Cerebellar cortex (tissue), 1 donor: ENCODE data around the gene ZC3H14.
"Not testable (repeated sequence)": the region's sequence is repeated elsewhere in the genome, so short reads cannot be mapped to it uniquely, and the experiment has no call there.

Experiments used
- DNase-seq: peaks from one replicate; pipeline ENCODE4 v3.0.0-alpha.2; 2015; ENCODE audit warnings: low spot score

ZC3H14 gene, protein sequence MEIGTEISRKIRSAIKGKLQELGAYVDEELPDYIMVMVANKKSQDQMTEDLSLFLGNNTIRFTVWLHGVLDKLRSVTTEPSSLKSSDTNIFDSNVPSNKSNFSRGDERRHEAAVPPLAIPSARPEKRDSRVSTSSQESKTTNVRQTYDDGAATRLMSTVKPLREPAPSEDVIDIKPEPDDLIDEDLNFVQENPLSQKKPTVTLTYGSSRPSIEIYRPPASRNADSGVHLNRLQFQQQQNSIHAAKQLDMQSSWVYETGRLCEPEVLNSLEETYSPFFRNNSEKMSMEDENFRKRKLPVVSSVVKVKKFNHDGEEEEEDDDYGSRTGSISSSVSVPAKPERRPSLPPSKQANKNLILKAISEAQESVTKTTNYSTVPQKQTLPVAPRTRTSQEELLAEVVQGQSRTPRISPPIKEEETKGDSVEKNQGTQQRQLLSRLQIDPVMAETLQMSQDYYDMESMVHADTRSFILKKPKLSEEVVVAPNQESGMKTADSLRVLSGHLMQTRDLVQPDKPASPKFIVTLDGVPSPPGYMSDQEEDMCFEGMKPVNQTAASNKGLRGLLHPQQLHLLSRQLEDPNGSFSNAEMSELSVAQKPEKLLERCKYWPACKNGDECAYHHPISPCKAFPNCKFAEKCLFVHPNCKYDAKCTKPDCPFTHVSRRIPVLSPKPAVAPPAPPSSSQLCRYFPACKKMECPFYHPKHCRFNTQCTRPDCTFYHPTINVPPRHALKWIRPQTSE

DNA sequence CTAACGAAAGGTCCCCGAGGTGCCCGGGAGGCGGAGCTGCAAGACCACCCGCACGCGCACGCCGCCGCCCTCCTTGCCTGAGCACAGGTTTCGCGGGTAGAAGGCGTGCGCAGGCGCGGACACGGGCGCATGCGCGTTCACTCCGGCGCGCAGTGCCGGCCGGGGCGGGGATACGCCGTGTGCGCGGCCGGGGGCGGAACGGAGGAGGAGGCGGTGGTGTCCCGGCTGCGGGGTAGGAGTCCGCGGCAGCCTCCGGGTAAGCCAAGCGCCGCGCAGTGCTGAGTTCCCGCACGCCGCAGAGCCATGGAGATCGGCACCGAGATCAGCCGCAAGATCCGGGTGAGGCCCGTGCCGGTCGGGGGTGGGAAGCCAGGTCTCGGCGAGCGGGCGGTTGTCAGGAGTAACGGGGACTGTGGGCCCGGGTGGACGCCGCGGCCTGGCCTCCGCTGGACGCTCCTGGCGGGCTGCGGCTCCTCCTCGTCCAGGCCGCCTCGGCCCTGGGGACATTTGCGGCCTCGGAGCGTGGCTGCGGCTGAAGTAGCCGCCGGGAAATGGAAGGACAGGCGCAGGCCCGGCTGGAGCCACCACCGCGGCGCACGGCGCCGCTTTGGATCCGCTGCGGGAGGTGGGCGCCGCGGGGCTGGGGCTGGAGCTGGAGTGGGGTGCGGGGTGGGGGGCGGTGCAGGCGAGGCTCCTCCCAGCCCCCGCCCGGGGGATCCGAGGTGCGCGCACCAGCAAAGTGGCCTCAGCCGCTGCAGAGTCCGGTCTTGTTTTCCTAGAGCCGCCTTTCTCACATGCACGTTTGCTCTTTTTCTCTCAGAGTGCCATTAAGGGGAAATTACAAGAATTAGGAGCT lies at the start of gene ZC3H14:
TSS of gene ZC3H14 (plus strand) at position 207 of the 856 bp plus-strand sequence. CDS start at position 304, 97 bp downstream.
- DNase-seq, result peak; percentile 84

DNA sequence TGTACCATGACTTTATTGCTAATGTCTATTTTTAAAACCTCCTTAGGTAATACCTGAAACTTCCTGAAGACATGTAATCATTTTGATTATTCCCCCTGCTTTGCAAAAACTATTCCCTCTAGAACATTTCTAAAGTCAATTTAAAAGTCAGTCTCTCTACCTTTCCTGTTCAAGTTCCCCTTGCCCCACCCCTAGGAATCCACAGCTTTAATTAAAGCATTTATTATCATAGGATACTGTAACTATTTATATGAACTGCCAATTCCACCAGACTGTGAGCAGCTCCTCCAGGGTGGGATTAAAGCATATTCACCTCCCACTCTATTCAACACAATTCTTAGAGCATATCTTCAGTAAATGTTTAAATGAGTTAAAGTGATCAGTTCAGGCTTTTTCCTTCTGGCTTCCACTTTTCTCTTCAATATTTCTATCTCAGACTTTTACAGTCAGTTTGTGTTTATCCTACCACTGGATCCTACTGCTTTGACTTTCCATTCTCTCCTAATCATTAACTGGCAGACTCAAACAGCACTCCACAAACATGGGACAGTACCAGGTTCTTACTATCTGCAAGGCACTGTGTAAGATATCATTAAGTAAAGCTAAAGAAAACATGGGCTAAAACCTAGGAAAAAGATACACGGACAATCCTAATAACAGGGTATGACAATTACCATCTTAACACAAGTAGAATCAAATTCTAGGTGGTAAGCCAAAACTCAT lies 47.2 kb upstream of the ZC3H14 start:
- DNase-seq, result no peak

DNA sequence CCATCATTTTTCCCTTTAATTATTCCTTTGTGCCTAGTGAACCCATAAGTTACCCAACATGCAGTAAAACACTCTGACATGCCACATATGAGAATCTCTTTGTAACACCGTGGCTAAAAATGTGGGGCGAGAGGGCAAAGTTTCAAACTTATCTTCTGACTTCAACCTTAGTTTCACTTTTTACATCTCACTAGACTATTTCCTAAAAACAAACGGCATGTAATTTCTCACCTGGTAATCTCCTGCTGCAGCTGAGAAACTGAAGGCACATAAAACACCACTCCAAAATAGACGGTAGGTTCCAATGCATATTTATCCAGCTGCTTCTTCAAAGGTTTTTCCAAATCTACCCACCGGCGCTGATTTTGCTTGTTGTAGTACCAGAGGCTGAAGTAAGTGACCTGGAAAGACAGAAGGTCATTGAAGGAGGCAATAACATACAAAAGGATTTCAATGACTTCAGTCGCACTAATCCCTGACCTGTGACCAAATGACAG lies 45.9 kb upstream of the ZC3H14 start:
- DNase-seq, result no peak

DNA sequence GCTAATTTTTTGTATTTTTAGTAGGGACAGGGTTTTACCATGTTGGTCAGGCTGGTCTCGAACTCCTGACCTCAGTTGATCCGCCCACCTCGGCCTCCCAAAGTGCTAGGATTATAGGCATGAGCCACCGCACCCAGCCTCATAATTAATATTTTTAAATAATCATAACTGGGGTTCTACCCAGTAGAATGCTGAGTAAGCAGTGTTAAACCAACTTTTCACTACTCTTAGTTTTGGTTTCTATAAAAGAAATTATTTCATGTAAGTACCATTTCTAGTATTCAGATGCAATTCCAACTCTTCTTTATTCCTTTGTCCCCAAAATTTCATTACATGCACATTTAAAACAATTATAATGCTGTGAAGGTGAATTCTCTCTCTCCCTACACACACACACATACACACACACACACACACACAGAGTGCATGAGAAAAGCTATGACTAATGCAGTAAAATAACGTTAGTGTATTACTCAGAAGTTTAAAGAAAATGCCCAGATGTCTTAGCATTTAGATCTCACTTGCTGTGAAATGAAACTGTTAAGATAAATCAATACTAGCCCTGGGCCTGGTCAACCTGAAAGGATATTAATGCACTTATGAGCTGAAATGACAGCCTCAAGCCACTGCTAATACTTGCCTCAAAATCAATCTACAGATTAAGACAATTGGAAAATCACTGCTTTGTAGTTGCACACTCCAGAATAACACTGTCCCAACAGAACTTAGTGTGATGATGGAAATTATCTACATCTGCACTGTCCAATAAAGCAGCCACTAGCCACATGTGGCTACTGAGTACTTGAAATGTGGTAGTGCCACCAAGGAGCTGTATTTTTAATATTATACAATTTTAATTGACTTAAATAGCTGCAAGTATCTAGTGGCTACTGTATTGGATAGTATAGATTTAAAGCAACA lies 44.0 kb upstream of the ZC3H14 start:
- DNase-seq, result no peak

DNA sequence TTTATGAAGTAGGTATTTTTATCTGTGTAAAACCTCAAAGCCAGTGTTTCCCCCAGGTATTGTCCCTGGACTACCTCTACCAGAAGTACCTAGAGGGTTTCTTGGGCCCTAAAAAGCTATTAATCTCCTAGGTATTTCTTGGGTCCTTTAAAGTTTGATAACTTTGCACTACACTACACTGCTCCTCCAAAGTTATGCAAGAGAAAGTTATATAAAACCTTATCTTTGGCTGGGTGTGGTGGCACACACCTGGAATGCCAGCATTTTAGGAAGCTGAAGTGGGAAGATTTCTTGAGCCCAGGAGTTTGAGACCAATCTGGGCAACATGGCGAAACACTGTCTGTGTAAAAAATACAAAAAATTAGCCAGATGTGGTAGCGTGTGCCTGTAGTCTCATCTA lies 42.9 kb upstream of the ZC3H14 start:
- no peak for DNase-seq

DNA sequence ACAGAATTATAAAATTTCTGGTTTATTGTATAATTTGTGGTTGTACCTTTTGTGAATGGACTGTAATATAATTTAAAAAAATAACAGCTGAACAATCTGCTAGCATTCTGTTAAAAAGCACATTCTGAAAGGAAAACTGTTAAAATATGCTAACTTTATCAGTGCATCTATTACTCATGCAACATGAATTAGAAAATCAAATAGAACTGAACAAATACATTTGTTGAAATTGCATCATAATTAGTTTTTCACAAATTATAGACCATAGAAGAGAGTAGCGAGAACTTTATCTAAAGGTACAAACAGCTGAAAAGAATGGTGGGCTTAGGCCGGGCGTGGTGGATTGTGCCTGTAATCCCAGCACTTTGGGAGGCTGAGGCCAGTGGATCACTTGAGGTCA lies 41.0 kb upstream of the ZC3H14 start:
- no peak for DNase-seq

DNA sequence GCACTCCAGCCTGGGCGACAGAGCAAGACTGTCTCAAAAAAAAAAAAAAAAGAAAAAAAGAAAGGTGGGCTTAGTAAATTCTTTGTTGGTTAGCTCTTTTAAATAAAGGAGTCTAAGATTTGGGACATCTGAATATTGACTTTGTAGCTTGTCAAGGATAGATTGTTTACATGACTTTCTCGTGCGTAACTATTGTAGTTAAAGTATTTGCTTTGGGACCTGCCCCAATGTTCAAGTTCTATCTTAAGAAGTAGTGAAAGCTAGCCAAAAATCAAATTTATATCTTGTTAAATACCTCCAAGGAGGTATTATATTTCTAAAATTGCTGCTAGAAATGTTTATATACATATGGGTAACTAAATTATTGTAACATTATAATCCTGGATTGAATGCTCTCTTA lies 40.4 kb upstream of the ZC3H14 start:
- no peak for DNase-seq

DNA sequence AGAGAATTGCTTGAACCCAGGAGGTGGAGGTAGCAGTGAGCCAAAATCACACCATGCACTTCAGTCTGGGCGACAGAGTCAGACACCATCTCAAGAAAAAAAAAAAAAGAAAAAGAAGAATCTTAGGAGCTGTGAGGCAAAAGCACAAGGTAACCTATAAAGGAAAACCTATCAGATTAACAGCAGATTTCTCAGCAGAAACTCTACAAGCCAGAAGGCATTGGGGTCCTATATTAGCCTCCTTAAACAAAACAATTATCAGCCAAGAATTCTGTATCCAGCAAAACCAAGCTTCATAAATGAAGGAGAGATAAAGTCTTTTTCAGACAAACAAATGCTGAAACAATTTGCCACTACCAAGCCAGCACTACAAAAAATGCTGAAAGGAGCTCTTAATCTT lies 32.9 kb upstream of the ZC3H14 start:
- not testable (repeated sequence) for DNase-seq

DNA sequence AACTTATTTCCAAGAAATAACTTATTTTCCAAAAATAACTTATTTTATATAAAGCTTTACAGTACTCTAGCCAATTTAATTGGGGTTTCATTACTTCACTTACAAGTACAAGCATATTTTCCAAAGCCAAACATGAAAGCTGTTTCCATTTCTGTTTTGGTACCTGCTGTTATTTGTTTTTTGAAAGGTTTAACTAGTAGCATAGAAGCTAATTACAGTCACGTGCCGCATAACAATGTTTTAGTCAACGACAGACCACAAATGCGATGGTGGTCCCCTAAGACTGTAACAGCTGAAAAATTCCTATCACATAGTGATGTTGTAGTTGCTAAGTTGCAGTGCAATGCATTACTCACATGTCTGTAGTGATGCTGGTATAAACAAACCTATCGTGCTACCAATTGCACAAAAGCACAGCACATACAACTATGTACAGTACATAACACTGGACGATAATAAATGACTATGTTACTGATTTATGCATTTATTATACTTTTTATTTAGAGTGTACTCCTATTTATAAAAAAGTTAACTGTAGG lies 29.7 kb upstream of the ZC3H14 start:
- DNase-seq, result no peak

DNA sequence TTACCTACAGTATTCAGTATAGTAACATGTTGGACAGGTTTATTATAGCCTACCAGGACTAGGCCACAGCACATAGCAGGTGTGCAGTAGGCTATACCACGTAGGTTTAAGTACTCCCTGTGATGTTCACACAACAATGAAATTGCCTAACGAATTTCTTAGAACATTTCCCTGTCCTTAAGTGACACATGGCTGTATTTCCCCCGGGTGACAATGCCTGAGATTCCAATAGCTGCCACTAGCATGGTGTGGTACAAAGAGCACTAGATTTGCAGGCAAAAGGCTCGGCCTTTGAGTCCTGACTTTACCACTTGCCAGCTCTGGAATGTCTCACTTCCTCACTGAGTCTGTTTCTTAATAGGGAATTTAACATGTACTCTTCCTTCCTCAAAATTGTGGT lies 27.7 kb upstream of the ZC3H14 start:
- DNase-seq, result peak; percentile 3

DNA sequence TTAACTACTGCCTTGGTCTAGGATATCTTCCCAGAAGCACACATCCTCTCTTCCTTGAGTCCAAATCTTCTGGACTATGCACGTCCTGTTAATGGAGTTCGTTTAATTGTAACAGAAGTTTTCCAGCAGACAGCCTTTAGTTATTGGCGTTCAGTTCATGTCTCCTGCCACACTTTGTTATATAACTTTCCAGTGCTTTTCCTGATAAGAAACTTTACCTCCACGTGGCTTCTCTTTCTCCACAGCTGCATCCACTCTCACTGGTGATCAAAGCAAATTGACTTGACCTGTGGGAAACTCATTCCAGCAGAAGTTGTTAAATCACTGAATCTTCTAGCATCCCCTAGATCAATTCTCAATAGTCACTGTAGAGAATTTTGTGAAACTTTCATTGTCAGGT lies 27.0 kb upstream of the ZC3H14 start:
- DNase-seq, result no peak

DNA sequence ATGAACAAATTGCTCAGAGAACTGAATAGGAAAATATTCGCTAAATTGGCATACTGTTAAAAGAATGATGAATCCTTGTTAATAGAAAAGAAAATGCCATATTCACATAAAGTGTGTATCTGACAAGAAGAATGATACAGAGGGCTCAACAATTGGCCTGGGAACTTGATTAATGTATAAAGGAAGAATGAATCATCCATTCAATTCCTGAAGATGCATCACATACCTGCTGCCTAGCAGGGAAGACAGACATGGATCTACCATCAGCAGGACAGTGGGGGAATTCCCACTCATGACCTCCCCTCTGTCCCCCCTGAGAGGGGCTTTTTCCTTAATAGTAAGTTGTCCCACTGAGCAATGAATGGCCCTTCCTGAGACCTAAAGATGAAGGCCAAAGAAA lies 21.5 kb upstream of the ZC3H14 start:
- no peak for DNase-seq

DNA sequence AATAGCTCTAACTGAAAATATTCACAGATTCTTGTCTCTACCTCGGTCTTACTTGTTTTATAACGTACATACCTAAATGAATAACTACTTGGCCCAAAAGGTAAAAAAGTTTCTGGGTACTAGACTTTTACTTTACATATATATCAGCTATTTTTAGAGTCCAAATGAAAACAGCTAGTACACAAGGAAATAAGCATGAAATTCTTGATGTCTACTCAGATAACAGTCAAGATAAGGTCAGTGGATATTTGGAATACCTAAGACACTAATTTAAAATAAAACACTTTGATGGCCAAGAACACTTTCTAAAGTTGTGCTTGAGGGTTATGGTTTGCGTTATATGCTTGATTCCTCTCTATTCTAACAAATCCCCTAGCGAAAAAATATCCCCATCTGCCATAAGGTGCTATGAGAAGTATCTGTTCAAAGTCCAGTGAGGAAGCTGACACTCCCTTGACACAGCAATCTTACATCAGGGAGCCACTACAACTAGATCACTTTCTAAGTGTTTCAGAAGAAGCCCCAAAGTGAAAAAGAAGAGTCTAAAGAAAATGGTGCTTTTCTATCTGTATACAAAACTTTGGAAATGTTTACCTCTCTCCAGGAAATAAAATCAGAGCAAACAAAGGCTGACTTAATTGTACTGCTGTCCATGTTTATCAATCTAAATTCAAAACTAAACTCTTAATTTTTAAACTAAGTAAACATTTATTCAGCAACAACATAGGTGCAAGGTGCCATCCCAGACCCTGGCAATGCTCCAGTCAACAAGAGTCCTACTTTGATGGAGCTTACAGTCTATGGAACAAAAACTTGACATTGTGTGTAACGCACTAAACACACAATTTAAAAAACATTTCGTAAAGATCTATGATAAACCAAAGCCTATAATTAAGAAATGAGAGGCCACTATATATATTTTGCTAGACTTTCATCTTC lies 19.7 kb upstream of the ZC3H14 start:
- DNase-seq, result no peak

DNA sequence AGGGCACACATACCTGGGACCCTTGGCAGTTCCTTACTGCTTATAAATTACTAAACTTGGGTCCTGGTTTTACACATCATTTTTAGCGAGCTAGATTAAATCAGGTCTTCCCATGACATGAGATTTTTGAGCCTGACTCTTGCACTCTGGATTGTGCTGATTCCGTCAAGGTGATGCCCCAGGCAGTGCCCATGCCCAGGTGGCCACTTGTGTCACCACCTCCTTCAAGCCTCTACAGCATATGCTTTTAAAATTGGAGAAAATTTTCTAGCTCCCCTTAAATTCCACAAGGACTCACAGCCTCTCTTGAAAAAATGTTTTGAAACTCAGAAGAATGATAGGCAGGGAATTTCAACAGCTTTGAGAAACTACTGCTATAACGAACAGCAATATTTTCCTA lies 17.6 kb upstream of the ZC3H14 start:
- no peak for DNase-seq

DNA sequence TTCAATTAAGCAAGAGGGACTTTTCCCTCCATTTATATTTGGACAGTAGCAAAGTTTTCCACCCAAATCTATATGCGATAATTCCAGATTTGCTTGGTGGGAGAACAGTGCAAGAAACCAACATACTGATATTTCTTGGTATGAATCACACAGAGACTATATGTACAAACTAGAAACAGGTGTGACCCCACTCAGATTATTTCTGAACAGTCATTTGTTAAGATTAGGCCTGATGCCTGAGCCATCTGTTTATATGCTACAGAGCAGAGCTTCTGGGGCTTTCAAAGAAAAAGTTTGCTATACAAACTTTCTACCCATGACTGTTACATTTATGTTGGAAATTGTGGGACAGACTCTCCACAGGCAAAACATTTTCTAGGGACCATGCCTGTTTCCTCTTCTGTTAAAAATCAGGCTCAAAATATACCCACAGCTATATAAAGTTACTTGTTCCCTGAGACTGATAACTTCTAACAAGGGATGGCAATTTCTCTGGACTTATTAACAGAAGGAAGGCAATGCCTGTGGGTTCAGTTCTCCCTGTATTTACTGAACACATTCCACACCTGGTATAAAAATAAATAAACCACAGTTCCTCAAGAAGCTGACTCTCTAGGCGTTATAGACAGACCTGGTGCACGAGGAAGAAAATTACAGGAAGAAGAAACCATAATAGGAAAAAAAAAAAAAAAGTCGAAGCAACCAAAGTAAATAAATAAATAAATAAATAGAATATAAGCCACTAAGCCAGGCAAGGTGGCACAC lies 16.0 kb upstream of the ZC3H14 start:
- no peak for DNase-seq

DNA sequence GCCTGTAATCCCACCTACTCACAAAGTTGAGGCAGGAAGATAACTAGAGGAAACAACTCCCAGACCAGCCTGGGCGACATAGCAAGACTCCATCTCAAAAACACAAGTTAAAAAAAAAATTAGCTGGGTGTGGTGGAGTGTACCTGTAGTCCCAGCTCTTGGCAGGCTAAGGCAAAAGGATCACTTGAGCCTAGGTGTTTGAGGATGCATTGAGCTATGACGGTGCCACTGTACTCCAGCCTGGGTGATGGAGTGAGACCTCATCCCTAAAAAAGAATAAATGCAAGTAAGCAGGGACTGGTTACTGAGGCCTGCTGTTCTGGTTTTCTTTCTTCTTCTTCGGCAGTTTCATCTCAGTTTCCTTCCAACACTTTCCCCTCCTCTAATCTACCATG lies 15.5 kb upstream of the ZC3H14 start:
- no peak for DNase-seq

DNA sequence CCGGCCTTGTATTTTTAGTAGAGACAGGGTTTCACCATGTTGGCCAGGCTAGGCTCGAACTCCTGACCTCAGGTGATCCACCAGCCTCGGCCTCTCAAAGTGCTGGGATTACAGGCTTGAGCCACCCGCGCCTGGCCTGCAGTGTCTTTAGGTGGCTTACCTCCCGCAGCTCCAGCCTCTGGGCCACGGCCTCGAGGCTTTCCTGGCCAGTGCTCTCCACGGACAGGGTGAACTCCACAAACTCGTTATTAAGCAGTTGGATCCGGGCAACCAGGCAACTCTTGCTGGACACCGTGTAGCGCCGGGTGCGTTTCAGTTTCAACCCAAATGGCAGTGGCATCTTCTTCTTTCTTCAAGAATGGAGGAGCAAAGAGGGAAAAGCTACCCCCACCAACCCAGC lies 12.8 kb upstream of the ZC3H14 start:
- no peak for DNase-seq

DNA sequence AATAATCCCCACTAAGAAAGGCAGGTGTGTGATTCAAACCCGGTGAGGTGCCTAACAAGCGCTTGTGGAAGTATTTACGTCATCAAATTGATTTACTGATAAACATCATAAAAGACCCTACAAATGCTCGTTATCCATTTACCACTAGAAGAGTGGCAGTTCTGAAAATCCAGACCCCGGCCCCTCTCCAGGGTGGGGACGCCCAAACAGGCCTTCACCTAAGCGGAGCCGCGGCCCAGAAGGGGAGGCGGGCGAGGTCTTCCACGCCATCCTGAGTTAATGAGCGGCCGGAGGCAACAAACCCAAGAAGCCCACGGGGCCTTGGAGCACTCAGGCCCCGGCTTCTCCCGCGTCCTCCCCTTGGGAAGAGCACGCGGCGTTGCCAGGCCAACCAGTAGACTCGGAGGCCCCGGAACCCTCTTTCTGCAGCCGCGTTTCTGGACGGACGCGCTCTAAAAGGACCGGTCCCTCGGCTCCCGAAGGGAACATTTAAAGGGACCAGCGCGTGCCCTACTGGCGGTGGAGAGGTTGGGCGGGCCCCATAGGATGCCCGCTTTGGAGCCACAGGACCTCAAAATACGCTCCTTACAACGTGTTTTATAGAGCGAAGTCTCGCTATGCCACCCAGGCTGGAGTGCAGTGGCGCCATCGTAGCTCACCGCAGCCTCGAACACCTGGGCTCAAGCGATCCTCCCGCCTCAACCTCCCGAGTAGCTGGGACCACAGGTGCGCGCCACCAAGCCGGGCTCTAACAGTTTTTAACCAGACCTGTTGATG lies 11.6 kb upstream of the ZC3H14 start:
- DNase-seq, result peak; percentile 89
